Endothelial cell of umbilical vein (primary cell): Measurements from ENCODE around the gene MSL2. TPM values are rescaled to one million over a fixed set of nuclear protein-coding genes. Genes with fewer than 3 reads are reported as not detected.

Experiments
- BruUV-seq: library from RNA; stranded (reverse); fragments of 400-500 nt; replicated peaks from 2 replicates; lab custom pipeline; 2021; lab: Mats Ljungman, UMichigan
- CTCF ChIA-PET: fragments of 300-600, 350-600 bp; sonication (Branson Sonifier 250); formaldehyde crosslinking; loops from one replicate; lab custom pipeline; 2021; ENCODE audit warnings: antibody characterized with exemption, inconsistent platforms; lab: Charles Lee
- POLR2A ChIA-PET: fragments of 300-600, 350-600 bp; sonication (Branson Sonifier 250); formaldehyde crosslinking; loops from one replicate; lab custom pipeline; 2021; ENCODE audit warnings: antibody characterized with exemption, inconsistent platforms; lab: Charles Lee
- DNase-seq: peaks from one replicate; pipeline ENCODE4 v3.0.0-alpha.2; 2011; ENCODE audit warnings: low read depth, low spot score
- FAIRE-seq: peaks from 2 replicates; lab custom pipeline; 2011; peaks lifted over from hg19 to GRCh38; lab: Jason Lieb, UNC
- H2AFZ ChIP-seq: 2 replicates; pipeline ENCODE4 v1.6.0; 2012; ENCODE audit warnings: low read depth, low read length, control low read depth, inconsistent platforms
- H3K27ac ChIP-seq: 2 replicates; pipeline ENCODE4 v1.5.1; 2011; ENCODE audit warnings: low read depth, mild to moderate bottlenecking, control low read depth, low read length, moderate library complexity; ENCODE audit not compliant: insufficient read depth
- H3K27me3 ChIP-seq, 2 experiments: 2 replicates each; pipeline versions ENCODE4 v1.6.0 to v1.6.1; 2011; ENCODE audit warnings: low read length in 2 of 2, mixed read lengths in 1 of 2; ENCODE audit not compliant: control insufficient read depth in 2 of 2, insufficient read depth in 2 of 2
- H3K36me3 ChIP-seq, 2 experiments: 2 replicates in 1 of 2; 3 replicates in 1 of 2; pipeline ENCODE4 v1.5.1; 2011; ENCODE audit warnings: low read length in 2 of 2, mild to moderate bottlenecking in 1 of 2, moderate library complexity in 1 of 2; ENCODE audit not compliant: control insufficient read depth in 2 of 2, insufficient read depth in 2 of 2; ENCODE audit errors: extremely low read depth in 1 of 2
- H3K4me1 ChIP-seq: 3 replicates; pipeline ENCODE4 v1.5.1; 2011; ENCODE audit warnings: mild to moderate bottlenecking, low read length; ENCODE audit not compliant: control insufficient read depth, insufficient read depth; ENCODE audit errors: extremely low read depth
- H3K4me2 ChIP-seq: 2 replicates; pipeline ENCODE4 v1.6.1; 2011; ENCODE audit warnings: low read length, control low read depth, mixed read lengths; ENCODE audit not compliant: insufficient read depth
- H3K4me3 ChIP-seq, 3 experiments: fragments of 200-600 bp in 1 of 3; sonication (generic), shearing (Covaris generic) in 1 of 3; replicated peaks in 1 of 3; 2 replicates each; pipeline ENCODE4 v1.5.1; 2011 to 2016; ENCODE audit warnings: control low read depth in 3 of 3, low read length in 3 of 3, mild to moderate bottlenecking in 2 of 3, inconsistent platforms in 1 of 3, low read depth in 1 of 3, moderate library complexity in 1 of 3; ENCODE audit not compliant: insufficient read depth in 1 of 3
- H3K79me2 ChIP-seq: 2 replicates; pipeline ENCODE4 v1.6.0; 2012; ENCODE audit warnings: low read length, inconsistent platforms; ENCODE audit not compliant: control insufficient read depth, insufficient read depth
- H3K9ac ChIP-seq: replicated peaks from 2 replicates; pipeline ENCODE3; 2011; ENCODE audit warnings: low read length, control low read depth; ENCODE audit not compliant: insufficient read depth; ENCODE audit errors: extremely low read depth
- H3K9me1 ChIP-seq: replicated peaks from 3 replicates; pipeline ENCODE4 v1.6.0; 2011; ENCODE audit warnings: mild to moderate bottlenecking, low read length; ENCODE audit not compliant: control insufficient read depth, insufficient read depth; ENCODE audit errors: extremely low read depth
- H3K9me3 ChIP-seq: replicated peaks from 2 replicates; pipeline ENCODE4 v1.5.1; 2012; ENCODE audit warnings: low read length, inconsistent platforms; ENCODE audit not compliant: control insufficient read depth, insufficient read depth
- H4K20me1 ChIP-seq: replicated peaks from 2 replicates; pipeline ENCODE3; 2011; ENCODE audit warnings: mild to moderate bottlenecking, low read length; ENCODE audit not compliant: control insufficient read depth, insufficient read depth; ENCODE audit errors: extremely low read depth
- CTCF ChIP-seq, 2 donors: IDR thresholded peaks; 1 replicate in 1 of 2; 2 replicates in 1 of 2; pipeline ENCODE4 v1.5.1; 2011; ENCODE audit warnings: low read length in 2 of 2, mild to moderate bottlenecking in 2 of 2, moderate library complexity in 2 of 2, control low read depth in 1 of 2, inconsistent platforms in 1 of 2, low read depth in 1 of 2; ENCODE audit not compliant: insufficient read depth in 1 of 2; ENCODE audit errors: extremely low read depth in 1 of 2
- EZH2 ChIP-seq: IDR thresholded peaks from 2 replicates; pipeline ENCODE4 v1.6.1; 2012; ENCODE audit warnings: borderline replicate concordance, low read depth, mild to moderate bottlenecking, moderate library complexity, low read length, inconsistent platforms; ENCODE audit not compliant: severe bottlenecking
- GATA2 ChIP-seq: IDR thresholded peaks from 2 replicates; pipeline ENCODE4 v1.7.0; 2011; ENCODE audit warnings: low read depth, mild to moderate bottlenecking, moderate library complexity, mixed read lengths, low read length; ENCODE audit not compliant: insufficient read length, insufficient read depth
- JUN ChIP-seq: IDR thresholded peaks from 2 replicates; pipeline ENCODE4 v1.6.1; 2011; ENCODE audit warnings: borderline replicate concordance, low read depth; ENCODE audit not compliant: insufficient read length, insufficient read depth
- MAX ChIP-seq: IDR thresholded peaks from 2 replicates; pipeline ENCODE4 v1.6.1; 2011; ENCODE audit not compliant: insufficient read depth, insufficient read length
- MYC ChIP-seq: IDR thresholded peaks from one replicate; pipeline ENCODE4 v1.6.1; 2011; ENCODE audit warnings: mild to moderate bottlenecking, low read depth, low read length
- POLR2AphosphoS5 ChIP-seq: IDR thresholded peaks from 2 replicates; pipeline ENCODE4 v1.6.1; 2012; ENCODE audit warnings: low read depth, mild to moderate bottlenecking, control low read depth, low read length, moderate library complexity; ENCODE audit not compliant: insufficient read depth
- dilution Hi-C: fragments of 300-500 bp; cut with MboI; formaldehyde crosslinking; loops from one replicate; pipeline ENCODE4 v1.15.0; 2019; ENCODE audit warnings: low sequenced_read_pairs; ENCODE audit not compliant: extremely low pct_ligation_motif_present
- intact Hi-C: fragments of 100-400 bp; cut with micrococcal nuclease; formaldehyde crosslinking; loops from one replicate; pipeline ENCODE4 v1.10.0; 2022
- polyA plus RNA-seq, 4 experiments: library from polyadenylated mRNA; depleted of rRNA in 3 of 4; stranded (reverse) in 3 of 4; unstranded in 1 of 4; fragments of >200 nt; gene quantifications; 2 replicates each; pipeline versions ENCODE4 v1.2.1 to v1.2.3, GENCODE V29; 2011 to 2012; ENCODE audit warnings: missing spikeins in 1 of 4
- total RNA-seq: library from RNA; stranded (reverse); gene quantifications from 2 replicates; pipeline ENCODE4 v1.2.3, GENCODE V29; 2021

The MSL2 gene
- total and polyA plus RNA-seq, 2 donors (not counting 3 experiments of a cell fraction or from before 2014, with no cell fraction given): 6.7 to 21.9 TPM

DNA sequence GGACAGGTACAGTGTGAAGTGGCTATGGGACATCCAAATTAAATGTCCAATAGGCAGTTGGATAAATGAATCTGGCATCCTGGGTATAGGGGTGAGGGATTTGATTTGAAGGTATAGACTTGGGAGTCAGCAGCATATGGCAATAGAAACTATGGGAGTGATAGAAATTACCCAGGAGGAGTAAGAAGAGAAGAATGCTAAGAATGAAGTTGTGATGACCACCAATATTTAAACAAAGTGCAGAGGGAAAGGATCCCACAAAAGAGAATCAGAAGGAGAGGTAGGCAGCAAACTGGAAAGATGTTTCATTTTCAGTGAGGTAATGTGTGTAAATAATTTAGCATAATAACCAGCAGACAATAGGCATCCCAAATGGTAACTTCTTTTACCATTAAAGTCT is 13.8 kb upstream of the MSL2 start:
- H3K9me3 ChIP-seq: no peaks in the 10 kb centered on the region
- no peak overlapping the region for H2AFZ ChIP-seq
- no peaks in the 10 kb centered on the region for H3K9me1 ChIP-seq
- DNase-seq: no peak
- TF ChIP-seq POLR2AphosphoS5 (no peak), GATA2 (no peak), CTCF (IDR thresholded peaks at IDR 0.05; ENCODE audit: extremely low read depth in 1 of 2, insufficient read depth in 1 of 2, low read depth in 1 of 2, low read length in 2 of 2) (no peak), EZH2 (no peak), JUN (no peak), MYC (no peak), MAX (no peak)
- POLR2A ChIA-PET: no interaction called here
- H3K4me3 ChIP-seq: no peak overlapping the region
- dilution Hi-C loops (no loop called here), intact Hi-C loops (no loop called here)
- no peaks in the 10 kb centered on the region for H3K4me1 ChIP-seq
- no peaks in the 10 kb centered on the region for H3K79me2 ChIP-seq
- CTCF ChIA-PET: no interaction called here
- H3K9ac ChIP-seq: no peak overlapping the region
- no peak for FAIRE-seq
- no TSS peak for BruUV-seq
- H4K20me1 ChIP-seq: no peaks in the 10 kb centered on the region
- H3K36me3 ChIP-seq: no peaks in the 10 kb centered on the region
- H3K4me2 ChIP-seq: no peak overlapping the region
- peaks cover 21 to 29% of the 10 kb centered on the region in 2 experiments for H3K27me3 ChIP-seq
- no peak overlapping the region for H3K27ac ChIP-seq
